HG03460 (cell line): ENCODE data around the gene PLD6.
"Not testable (repeated sequence)": the region's sequence is repeated elsewhere in the genome, so short reads cannot be mapped to it uniquely, and the experiment has no call there.

Experiments
- ATAC-seq: cut with Tn5 transposase; IDR thresholded peaks from one replicate; pipeline ENCODE4 v1.9.1; 2021; ENCODE audit not compliant: unreplicated experiment

PLD6 gene

DNA sequence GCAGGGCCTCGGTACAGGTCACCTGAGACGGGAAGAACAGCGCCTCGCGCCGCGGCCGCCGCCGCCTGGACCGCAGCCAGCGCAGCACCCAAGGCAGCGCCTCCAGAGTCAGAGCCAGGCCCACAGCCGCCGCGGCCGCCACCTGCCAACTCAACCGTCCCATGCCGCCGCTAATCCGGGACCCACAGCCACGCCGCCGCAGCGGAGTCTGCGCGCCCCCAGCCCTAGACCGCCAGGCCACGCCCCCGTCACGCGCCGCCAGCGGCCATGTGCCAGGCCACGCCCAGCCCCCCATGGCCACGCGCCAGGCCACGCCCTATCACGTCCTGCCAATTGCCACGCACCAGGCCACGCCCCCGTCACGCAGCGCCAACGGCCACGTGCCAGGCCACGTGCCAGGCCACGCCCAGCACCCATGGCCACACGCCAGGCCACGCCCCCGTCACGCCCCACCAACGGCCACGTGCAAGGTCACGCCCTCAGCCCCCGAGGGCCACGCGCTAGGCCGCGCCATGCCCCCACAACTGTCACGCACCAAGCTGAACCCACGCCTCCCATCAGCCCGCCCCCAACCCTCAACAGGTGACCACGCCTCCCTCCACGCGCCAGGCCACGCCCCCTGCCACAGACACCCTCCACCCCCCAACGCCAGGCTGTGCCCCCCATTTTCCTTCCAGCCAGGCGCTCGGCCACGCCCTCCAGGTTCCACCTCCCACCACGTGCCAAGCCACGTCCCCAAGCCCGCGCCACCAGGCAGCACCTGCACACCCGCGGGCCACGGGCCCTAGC, at the start of gene PLD6:
PLD6 (minus strand) TSS at position 210 of the 789 bp plus-strand sequence; CDS start at position 163, 47 bp downstream.
- ATAC-seq: no peak

- not testable (repeated sequence) for ATAC-seq
These were observed 49.6 kb upstream of the PLD6 start for GRCh38 chr17:17255689-17256088.

DNA sequence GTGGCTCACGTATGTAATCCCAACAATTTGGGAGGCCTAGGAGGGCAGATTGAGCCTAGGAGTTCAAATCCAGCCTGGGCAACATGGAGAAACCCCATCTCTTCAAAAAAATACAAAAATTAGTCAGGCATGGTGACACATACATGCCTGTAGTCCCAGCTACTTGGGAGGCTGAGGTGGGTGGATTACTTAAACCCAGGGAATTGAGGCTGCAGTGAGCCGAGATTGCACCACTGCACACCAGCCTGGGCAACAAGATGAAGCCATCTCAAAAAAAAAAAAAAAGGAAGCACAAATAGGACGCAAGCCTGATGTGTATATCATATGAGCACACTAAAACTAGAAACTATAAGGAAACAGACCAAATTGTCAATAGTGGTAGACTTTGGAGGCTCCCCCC, 47.9 kb upstream of the PLD6 start:
- no peak for ATAC-seq

GRCh38 chr17:17253406-17253805, 47.3 kb upstream of the PLD6 start:
- ATAC-seq: no peak

DNA sequence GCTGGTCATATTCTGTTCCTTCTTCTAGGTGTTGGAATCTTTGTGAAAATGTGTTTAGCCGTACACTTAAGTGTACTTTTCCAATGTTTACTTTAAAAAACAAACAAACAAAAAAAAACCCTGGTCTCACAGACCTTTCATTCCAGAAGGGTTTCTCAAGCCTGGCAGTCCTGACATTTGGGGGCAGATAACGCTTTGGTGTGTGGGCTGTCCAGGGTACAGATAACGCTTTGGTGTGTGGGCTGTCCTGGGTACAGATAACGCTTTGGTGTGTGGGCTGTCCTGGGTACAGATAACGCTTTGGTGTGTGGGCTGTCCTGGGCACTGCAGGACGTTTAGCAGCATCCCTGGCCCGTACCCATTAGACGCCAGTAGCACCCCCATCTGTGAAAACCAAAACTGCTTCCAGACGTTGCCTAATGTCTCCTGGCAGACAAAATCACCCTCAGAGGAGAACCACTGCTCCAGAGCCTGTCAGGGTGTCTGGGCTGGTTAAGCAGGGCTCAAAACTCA, 46.1 kb upstream of the PLD6 start:
- no peak for ATAC-seq

- ATAC-seq: no peak
These were observed 40.7 kb upstream of the PLD6 start for GRCh38 chr17:17246879-17247278.

DNA sequence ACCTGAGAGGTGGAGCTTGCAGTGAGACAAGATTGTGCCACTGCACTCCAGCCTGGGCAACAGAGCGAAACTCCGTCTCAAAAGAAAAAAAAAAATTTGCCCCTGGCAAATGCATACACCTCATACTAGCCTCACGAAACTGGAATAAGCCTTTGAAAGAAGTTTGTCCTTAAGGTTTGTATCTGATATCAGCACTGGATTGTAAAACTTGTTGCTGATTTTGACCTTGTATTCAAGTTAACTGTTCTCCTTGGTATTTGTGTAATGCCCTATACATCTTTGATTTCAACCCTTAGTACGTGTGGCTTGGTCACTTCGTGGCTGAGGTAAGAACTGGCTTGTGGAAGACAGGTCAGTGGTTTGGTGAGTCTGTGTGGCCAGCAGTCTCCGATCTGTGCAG, 37.0 kb upstream of the PLD6 start:
- ATAC-seq: no peak

GRCh38 chr17:17242246-17242645, 36.1 kb upstream of the PLD6 start:
- no peak for ATAC-seq

DNA sequence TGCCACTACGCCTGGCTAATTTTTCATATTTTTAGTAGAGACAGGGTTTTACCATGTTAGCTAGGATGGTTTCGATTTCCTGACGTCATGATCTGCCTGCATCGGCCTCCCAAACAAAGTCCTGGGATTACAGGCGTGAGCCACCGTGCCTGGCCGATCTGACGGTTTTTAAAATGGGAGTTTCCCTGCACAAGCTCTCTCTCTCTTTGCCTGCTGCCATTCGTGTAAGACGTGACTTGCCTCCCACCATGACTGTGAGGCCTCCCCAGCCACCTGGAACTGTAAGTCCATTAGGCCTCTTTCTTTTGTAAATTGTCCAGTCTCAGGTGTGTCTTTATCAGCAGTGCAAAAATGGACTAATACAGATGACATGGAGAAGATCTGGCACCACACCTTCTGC, 35.5 kb upstream of the PLD6 start:
- ATAC-seq: no peak

- no peak for ATAC-seq
These were observed 33.7 kb upstream of the PLD6 start for GRCh38 chr17:17239832-17240231.

DNA sequence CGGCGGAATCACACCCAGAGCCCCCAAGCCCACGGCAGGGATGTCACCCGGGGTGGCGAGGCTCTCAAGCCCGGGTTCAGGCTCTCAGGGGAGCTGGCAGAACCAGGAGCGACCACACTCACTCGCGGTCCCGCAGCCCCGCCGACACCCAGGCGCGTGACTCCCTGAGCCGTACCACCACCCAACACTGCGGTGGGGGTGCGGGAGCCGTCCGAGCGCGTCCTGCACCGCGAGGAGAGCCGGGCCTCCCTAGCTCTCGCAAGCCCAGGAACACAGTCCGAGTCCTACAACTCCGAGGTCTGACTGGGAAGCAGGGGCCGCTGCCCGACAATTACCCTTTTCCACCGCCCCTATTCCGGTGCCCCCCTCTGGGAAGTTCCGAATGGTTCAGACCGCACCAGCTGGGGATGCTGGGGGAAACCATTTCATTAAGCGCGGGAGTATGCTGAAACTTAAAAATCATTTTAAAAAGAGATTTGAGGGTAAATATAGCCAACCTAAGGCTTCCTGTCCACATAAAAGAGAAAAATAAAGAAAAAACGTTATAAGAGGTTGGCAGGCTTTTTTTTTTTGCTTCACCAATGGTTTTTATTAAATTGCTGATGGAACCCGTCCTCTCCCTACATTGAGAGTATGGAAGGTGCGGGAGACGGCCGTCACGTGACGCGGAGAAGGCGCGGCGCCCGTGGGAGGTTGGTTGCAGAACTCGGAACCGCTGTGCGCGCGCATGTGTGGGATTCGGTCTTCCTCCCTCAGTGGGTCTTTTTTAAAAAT, 31.1 kb upstream of the PLD6 start, which contains the start of gene FLCN:
FLCN (minus strand) TSS at position 143 of the 774 bp plus-strand sequence. CDS start 9,031 bp downstream, outside the sequence.
- ATAC-seq: peak; percentile 75

DNA sequence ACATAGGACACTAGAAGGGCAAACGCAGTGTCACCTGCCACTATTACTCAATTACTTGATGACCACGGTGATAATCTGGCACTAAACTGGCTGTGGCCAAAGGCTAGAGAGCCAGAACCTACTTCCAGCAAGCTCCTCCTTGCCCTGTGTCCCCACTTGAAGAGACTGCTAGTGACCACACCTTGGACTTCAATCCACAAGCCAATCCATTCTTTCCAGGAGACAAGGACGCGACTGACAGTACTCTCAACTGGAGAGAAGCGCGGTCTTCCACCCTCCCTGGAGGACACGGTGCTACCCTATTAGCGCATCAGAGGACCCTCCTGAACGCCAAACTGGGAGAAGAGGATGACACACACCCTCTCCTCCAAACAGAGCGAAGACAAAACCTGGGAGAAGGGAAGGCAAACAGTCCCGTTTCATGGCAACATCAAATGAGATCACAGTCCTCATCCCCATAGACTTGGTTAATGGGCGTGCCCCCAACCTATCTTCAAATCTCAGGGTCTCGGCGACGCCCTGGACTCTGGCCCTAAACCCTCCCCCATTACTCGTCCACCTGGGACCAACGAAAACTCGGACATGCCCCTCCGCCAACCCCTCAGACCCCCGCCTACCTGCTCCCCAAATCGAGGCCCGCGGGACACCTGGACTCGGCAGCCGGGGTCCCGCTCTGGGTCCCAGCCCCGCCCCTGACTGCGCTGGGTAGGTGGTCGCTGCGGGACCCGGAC, 30.3 kb upstream of the PLD6 start:
- ATAC-seq: peak; percentile 11

- ATAC-seq: no peak
These were observed 29.4 kb upstream of the PLD6 start for GRCh38 chr17:17235212-17236174.

- no peak for ATAC-seq
These were observed 26.1 kb upstream of the PLD6 start for GRCh38 chr17:17232303-17232621.

GRCh38 chr17:17231621-17232302, 25.6 kb upstream of the PLD6 start:
- ATAC-seq: no peak

DNA sequence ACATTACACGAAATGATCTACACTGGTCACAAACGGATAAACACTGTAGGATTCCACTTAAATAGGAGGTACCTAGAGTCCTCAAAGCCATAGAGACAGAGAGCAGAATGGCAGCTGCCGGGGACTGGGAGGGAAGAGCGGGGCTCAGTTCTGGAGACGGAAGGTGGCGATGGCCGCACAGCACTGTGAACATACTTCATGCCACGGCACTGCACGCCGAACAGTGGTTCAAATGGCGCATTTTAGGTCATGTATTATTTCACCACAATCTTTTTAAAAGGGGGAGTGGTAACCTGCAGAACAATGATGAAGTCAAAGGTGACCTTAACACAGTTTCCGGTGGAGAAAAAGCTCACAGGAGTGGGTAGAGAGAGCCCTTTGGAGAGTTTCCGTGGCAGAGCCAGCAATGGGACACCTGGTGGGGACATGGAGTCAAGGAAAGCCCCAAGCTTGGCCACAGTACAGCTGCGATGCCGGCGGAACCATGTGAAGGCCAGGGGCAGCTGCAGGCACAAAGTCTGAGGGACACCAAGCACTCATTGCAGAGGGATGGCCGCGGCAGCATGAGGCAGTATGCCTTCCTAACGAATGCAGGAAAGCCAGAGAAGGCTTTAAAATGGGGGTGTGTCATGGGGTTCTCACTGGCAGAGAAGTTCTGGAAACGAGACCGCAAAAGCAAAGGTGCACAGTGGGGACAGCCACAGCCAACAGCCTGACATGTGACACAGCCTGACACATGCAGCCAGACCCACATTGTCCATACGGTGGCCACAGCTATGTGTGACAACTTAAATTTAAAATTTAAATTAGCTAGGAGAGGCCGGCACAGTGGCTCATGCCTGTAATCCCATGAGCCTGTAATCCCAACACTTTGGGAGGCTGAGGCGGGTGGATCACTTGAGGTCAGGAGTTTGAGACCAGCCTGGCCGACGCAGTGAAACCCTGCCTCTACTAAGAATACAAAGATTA, 23.6 kb upstream of the PLD6 start:
- no peak for ATAC-seq

DNA sequence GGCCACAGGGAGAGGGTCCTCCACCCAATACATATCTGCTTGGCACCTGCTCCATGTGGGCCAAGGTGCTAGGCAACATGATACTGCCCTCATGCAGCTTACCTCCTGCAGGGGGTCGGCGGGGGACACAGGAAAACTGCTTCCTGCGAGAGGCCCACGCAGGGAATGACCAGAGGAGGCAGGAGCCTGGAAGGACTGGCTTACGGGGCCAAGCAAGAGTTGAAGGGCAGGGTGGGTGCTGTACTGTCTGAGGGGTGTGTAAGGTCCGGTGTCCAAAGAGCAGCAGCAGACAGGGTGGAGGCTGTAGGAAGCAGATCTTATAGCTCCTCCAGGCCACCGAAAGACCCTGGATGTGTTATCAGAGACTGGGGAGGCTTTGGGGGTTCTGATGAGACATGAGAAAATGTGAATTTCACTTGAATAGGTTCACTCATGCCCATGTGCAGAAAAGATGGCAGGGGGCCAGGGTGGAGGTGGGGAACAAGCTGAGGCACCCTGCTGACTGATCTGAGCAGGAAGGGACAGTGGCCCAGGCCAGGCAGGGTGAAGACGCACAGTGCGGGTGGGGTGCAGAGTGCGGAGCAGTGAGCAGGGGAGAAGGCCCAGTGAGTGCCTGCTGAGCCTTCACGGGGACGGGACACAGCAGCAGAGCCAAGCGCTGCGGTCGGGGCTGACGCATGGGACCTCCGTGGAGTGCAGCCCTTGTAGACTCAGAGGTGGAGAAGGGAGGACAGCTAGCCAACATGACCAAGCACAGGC, 22.6 kb upstream of the PLD6 start:
- no peak for ATAC-seq
